ENCODE results near the gene VAV3. TPM values are rescaled to one million over a fixed set of nuclear protein-coding genes. Genes with fewer than 3 reads are reported as not detected.

Gene VAV3
- total and polyA plus RNA-seq, 10 of the 15 experiments (the other 5 are each of a cell fraction or from before 2014, with no cell fraction given) = 0.84 to 5.5 (median 3.4) TPM

GRCh38 chr1:107691540-107691939 is 273.4 kb downstream of the VAV3 start (continued):
- TF ChIP-seq MAX (IDR thresholded peaks at IDR 0.05; ENCODE audit: low read depth, low read length) (no peak), E4F1 (IDR thresholded peaks at IDR 0.05; ENCODE audit: borderline replicate concordance, partially characterized antibody) (no peak), TARDBP (IDR thresholded peaks at IDR 0.05; ENCODE audit: borderline replicate concordance) (no peak), SP1 (IDR thresholded peaks at IDR 0.05; ENCODE audit: low read depth, low read length) (no peak), KDM1A (IDR thresholded peaks at IDR 0.05; ENCODE audit: borderline replicate concordance) (no peak), ZNF274 (IDR thresholded peaks at IDR 0.05; ENCODE audit: insufficient read depth, insufficient read length) (no peak), EZH2 (IDR thresholded peaks at IDR 0.05; ENCODE audit: borderline replicate concordance, control insufficient read depth, low read depth, low read length) (no peak)

- no peaks in the 10 kb centered on the region for H3K4me1 ChIP-seq (ENCODE audit: control insufficient read depth, insufficient read depth, low read length)
- H3K36me3 ChIP-seq (ENCODE audit: control insufficient read depth in 2 of 2, insufficient read depth in 2 of 2, low read length in 1 of 2) = no peaks in the 10 kb centered on the region
- BruUV-seq (replicated peaks) = no TSS peak
- H3K27ac ChIP-seq (ENCODE audit: control insufficient read depth, insufficient read depth) = no peak overlapping the region
- CTCF ChIA-PET = interaction anchor here (0.5 to 1.5 kb wide), 2 partner anchors 10 to 62 kb away, joined by 3 read pairs; no protein-coding TSS in a partner anchor
- TF ChIP-seq NFYA (IDR thresholded peaks at IDR 0.05; ENCODE audit: borderline replicate concordance, low read depth, low read length) = no peak
- no peak for TF ChIP-seq POLR2AphosphoS5 (IDR thresholded peaks at IDR 0.05; ENCODE audit: low read length)
- SMC1A ChIA-PET (ENCODE audit: uncharacterized antibody, unreplicated experiment) = interaction anchor here (1.6 kb wide), 1 partner anchor 15 kb away, joined by 4 read pairs; no protein-coding TSS in a partner anchor
- RAD21 ChIA-PET (ENCODE audit: unreplicated experiment) = no interaction called here
- H4K20me1 ChIP-seq (ENCODE audit: control insufficient read depth, insufficient read depth) = no peaks in the 10 kb centered on the region
- no peak for ATAC-seq
- POLR2A ChIA-PET = no interaction called here
- no peak overlapping the region for H3K4me2 ChIP-seq (ENCODE audit: control insufficient read depth, insufficient read depth)
- no peak overlapping the region for H3K9ac ChIP-seq (ENCODE audit: control insufficient read depth, insufficient read depth, low read length)
- WGBS (ENCODE audit: insufficient coverage, insufficient replicate concordance, low lambda C conversion rate, missing lambda C conversion rate) = 41% methylated on average over 2 of the region's 2 CpGs
- H3K27me3 ChIP-seq (replicated peaks in 1 of 2; ENCODE audit: control insufficient read depth in 2 of 2, insufficient read depth in 2 of 2, low read length in 1 of 2) = no peaks in the 10 kb centered on the region
- H3K9me3 ChIP-seq (replicated peaks; ENCODE audit: control insufficient read depth, insufficient read depth, low read length) = no peaks in the 10 kb centered on the region
- in situ Hi-C loops (cut with MboI) (no loop called here), intact Hi-C loops (cut with micrococcal nuclease; ENCODE audit: unreplicated experiment) (no loop called here)
- no peak overlapping the region for H2AFZ ChIP-seq (ENCODE audit: control insufficient read depth, low read depth, low read length)
- H3K4me3 ChIP-seq = no peak overlapping the region
- no peaks in the 10 kb centered on the region for H3K79me2 ChIP-seq (ENCODE audit: control insufficient read depth, insufficient read depth, low read length)
- no peak for FAIRE-seq
- no peak for DNase-seq (ENCODE audit: low read depth, low spot score)
Observed at GRCh38 chr1:107690491-107690890, 274.5 kb downstream of the VAV3 start.

Data from GM12878 (cell line).